HG03378 (cell line): ENCODE measurements around the gene TLR6.
"Not testable (repeated sequence)": the region's sequence is repeated elsewhere in the genome, so short reads cannot be mapped to it uniquely, and the experiment has no call there.

ENCODE experiments used
- ATAC-seq: cut with Tn5 transposase; IDR thresholded peaks from one replicate; pipeline ENCODE4 v1.9.1; 2021; ENCODE audit warnings: mild to moderate bottlenecking, moderate library complexity; ENCODE audit not compliant: unreplicated experiment

The TLR6 gene

GRCh38 chr4:38823766-38824165, 32.9 kb downstream of the TLR6 start:
- ATAC-seq = no peak

- ATAC-seq = no peak
These were observed 33.8 kb downstream of the TLR6 start for GRCh38 chr4:38822748-38823303.

- ATAC-seq = no peak
These were observed 34.9 kb downstream of the TLR6 start for GRCh38 chr4:38821739-38822138.

GRCh38 chr4:38820329-38821061, 36.1 kb downstream of the TLR6 start:
- peak; percentile 54 for ATAC-seq

- ATAC-seq = no peak
These were observed 37.0 kb downstream of the TLR6 start for GRCh38 chr4:38819569-38819968.

GRCh38 chr4:38818441-38818976, 38.1 kb downstream of the TLR6 start:
- peak; percentile 46 for ATAC-seq

- ATAC-seq = no peak
These were observed 40.5 kb downstream of the TLR6 start for GRCh38 chr4:38815885-38816782.

GRCh38 chr4:38814386-38814785, 42.2 kb downstream of the TLR6 start:
- no peak for ATAC-seq

GRCh38 chr4:38811297-38811696, 45.3 kb downstream of the TLR6 start:
- ATAC-seq = no peak

- ATAC-seq = not testable (repeated sequence)
These were observed 49.2 kb downstream of the TLR6 start for GRCh38 chr4:38807462-38807861.

GRCh38 chr4:38806251-38806650, 50.4 kb downstream of the TLR6 start:
- ATAC-seq = not testable (repeated sequence)

GRCh38 chr4:38805530-38806145, 51.0 kb downstream of the TLR6 start:
- peak; percentile 87 for ATAC-seq

GRCh38 chr4:38804654-38805295, 51.8 kb downstream of the TLR6 start, which contains the start of gene TLR1:
Gene TLR1 (minus strand): TSS chr4:38804791. CDS start chr4:38798831, 5,960 bp downstream.
- peak; percentile 31 for ATAC-seq

- ATAC-seq = peak; percentile 44
These were observed 52.6 kb downstream of the TLR6 start for GRCh38 chr4:38803833-38804653.

GRCh38 chr4:38802561-38803355, 53.9 kb downstream of the TLR6 start:
- no peak for ATAC-seq

- no peak for ATAC-seq
These were observed 55.6 kb downstream of the TLR6 start for GRCh38 chr4:38800961-38801450.

- ATAC-seq = no peak
These were observed 56.3 kb downstream of the TLR6 start for GRCh38 chr4:38800366-38800765.

- no peak for ATAC-seq
These were observed 61.5 kb downstream of the TLR6 start for GRCh38 chr4:38795087-38795486.
